ENCODE results near the gene TINAGL1.
"Not testable (repeated sequence)": the region's sequence is repeated elsewhere in the genome, so short reads cannot be mapped to it uniquely, and the experiment has no call there.

TINAGL1 gene

GRCh38 chr1:31584869-31585735, 8.8 kb downstream of the TINAGL1 start:
- no peak overlapping the region for H3K4me3 ChIP-seq (ENCODE audit: low read length)
- TF ChIP-seq ZNF274 (IDR thresholded peaks at IDR 0.05; ENCODE audit: low read depth, low read length): no peak

- no peak for TF ChIP-seq ZNF274 (IDR thresholded peaks at IDR 0.05; ENCODE audit: low read depth, low read length)
These were observed 9.5 kb downstream of the TINAGL1 start for GRCh38 chr1:31585736-31586365.

GRCh38 chr1:31586376-31587327, 10.3 kb downstream of the TINAGL1 start:
- H3K4me3 ChIP-seq (ENCODE audit: low read length): no peak overlapping the region
- TF ChIP-seq ZNF274 (IDR thresholded peaks at IDR 0.05; ENCODE audit: low read depth, low read length): no peak

More at GRCh38 chr1:31585736-31586365, 9.5 kb downstream of the TINAGL1 start:
- no peak overlapping the region for H3K4me3 ChIP-seq (ENCODE audit: low read length)

GRCh38 chr1:31587328-31587699, 11.0 kb downstream of the TINAGL1 start:
- not testable (repeated sequence) for H3K4me3 ChIP-seq (ENCODE audit: low read length)

DNA sequence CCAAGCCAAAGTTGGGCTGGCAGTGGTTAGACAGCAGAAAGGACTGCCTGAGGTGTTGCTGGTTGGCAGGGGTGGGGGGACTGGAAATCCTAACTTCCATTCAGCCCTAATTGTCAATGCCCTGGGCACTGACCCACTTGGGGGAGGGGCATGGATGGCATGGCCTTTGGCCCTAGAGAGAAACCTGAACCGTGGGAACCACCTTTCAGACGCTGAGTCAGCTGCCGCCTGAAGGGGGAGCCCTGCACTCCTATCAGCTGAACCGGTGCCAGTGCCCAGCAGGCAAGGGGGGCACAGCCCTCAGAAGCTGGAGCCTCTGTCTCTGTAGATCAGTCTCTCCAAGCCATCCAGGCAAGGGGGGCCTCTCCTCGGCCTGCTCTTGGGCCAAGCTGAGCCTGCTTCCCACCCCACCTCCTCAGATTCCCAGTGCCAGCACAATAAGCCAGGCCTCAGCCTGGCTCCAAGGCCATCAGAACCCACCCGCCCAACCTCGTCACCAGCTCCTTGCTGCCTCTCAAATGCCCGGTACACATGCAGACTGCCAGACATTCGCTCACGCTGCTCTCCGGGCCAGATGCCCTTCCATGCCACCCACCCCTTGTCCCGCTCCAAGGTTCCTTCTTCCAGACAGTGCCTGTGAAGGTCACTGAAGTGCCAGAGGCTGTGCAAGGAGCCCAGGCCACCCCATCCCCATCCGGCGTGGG, 11.6 kb downstream of the TINAGL1 start:
- no peak overlapping the region for H3K4me3 ChIP-seq (ENCODE audit: low read length)
- no peak for TF ChIP-seq ZNF274 (IDR thresholded peaks at IDR 0.05; ENCODE audit: low read depth, low read length)

GRCh38 chr1:31588751-31589515, 12.6 kb downstream of the TINAGL1 start:
- no peak for TF ChIP-seq ZNF274 (IDR thresholded peaks at IDR 0.05; ENCODE audit: low read depth, low read length)
- H3K4me3 ChIP-seq (ENCODE audit: low read length): no peak overlapping the region

GRCh38 chr1:31591425-31592093, 15.2 kb downstream of the TINAGL1 start:
- TF ChIP-seq ZNF274 (IDR thresholded peaks at IDR 0.05; ENCODE audit: low read depth, low read length): no peak
- H3K4me3 ChIP-seq (ENCODE audit: low read length): no peak overlapping the region

GRCh38 chr1:31592132-31592531, 15.8 kb downstream of the TINAGL1 start:
- TF ChIP-seq ZNF274 (IDR thresholded peaks at IDR 0.05; ENCODE audit: low read depth, low read length): no peak
- H3K4me3 ChIP-seq (ENCODE audit: low read length): no peak overlapping the region

- no peak overlapping the region for H3K4me3 ChIP-seq (ENCODE audit: low read length)
- no peak for TF ChIP-seq ZNF274 (IDR thresholded peaks at IDR 0.05; ENCODE audit: low read depth, low read length)
These were observed 16.9 kb downstream of the TINAGL1 start for GRCh38 chr1:31593136-31593665.

- TF ChIP-seq ZNF274 (IDR thresholded peaks at IDR 0.05; ENCODE audit: low read depth, low read length): no peak
- no peak overlapping the region for H3K4me3 ChIP-seq (ENCODE audit: low read length)
These were observed 17.7 kb downstream of the TINAGL1 start for GRCh38 chr1:31593770-31594632.

All from GM08714 (cell line).